Esophagus muscularis mucosa (tissue), 4 donors: ENCODE data around the gene VPS35L.

ENCODE experiments used
- CTCF ChIP-seq, 3 experiments: fragments of 200-600 bp in 2 of 3; fragments of 450-650 bp in 1 of 3; sonication (generic) in 2 of 3; IDR thresholded peaks; one replicate each; pipeline ENCODE4 v1.5.1; 2017 to 2019; ENCODE audit warnings: antibody characterized with exemption in 3 of 3, mild to moderate bottlenecking in 2 of 3, moderate library complexity in 1 of 3
- EP300 ChIP-seq: sonication (generic); formaldehyde crosslinking; IDR thresholded peaks from one replicate; pipeline ENCODE4 v1.6.1; 2017; ENCODE audit warnings: antibody characterized with exemption
- POLR2A ChIP-seq: fragments of 450-650 bp; IDR thresholded peaks from one replicate; pipeline ENCODE4 v1.6.1; 2017; ENCODE audit warnings: antibody characterized with exemption, moderate library complexity, mild to moderate bottlenecking, low read depth

- TF ChIP-seq CTCF (IDR thresholded peaks at IDR 0.05) (no peak), EP300 (no peak), POLR2A (no peak)
Observed at GRCh38 chr16:19697756-19698318, 142.3 kb downstream of the VPS35L start.
